HEK293T (cell line): ENCODE results near the gene NSUN2.

Source experiments
- BHLHE40 ChIP-seq: fragments of 450-650 bp; IDR thresholded peaks from 2 replicates; pipeline ENCODE4 v1.6.1; 2016; ENCODE audit warnings: mild to moderate bottlenecking, moderate library complexity, borderline replicate concordance
- ELF4 ChIP-seq: fragments of 450-650 bp; IDR thresholded peaks from 2 replicates; pipeline ENCODE4 v1.6.1; 2017; ENCODE audit warnings: antibody characterized with exemption
- ZNF384 ChIP-seq: fragments of 450-650 bp; IDR thresholded peaks from 2 replicates; pipeline ENCODE4 v1.6.1; 2016

DNA sequence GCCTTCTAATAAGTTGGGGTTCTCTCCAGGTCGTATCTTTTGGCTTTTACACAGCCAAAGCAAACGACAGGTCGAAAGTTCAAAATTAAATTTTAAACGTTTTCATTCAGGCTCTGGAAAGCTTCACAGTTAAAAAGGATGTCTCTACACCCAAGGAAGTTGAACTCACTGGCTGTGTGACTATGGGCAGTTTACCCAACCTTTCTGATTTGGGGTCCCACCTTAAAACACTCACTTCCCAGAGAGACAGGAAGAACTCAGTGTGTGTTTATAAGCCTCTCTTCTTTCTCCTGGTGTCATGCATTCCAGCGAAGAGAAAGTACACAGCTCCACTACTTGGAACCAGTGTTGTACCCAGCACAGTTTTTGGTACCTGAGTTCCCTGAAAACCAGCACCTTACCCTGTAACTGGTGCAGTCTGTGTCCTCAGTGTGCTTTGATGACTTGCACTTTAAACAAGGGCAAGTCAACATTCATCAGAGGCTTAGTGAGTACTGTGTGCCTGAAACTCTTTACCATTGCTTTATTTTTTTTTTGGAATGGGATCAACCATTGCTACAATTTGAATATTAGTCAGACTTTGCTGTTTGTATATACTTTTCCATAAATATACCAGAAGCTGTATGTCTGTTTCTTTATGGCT is 2.1 kb upstream of the NSUN2 start:
- TF ChIP-seq BHLHE40: no peak
- no peak for TF ChIP-seq ZNF384
- TF ChIP-seq ELF4: no peak
